PC-3 (cell line): ENCODE results near the gene BEST2. TPM values are rescaled to one million over a fixed set of nuclear protein-coding genes. Genes with fewer than 3 reads are reported as not detected.

Experiments used
- ATAC-seq: fragments of 200-7000 bp; cut with Tn5 transposase; 2 replicates; pipeline ENCODE4 v1.9.1; 2020; ENCODE audit warnings: mild to moderate bottlenecking, moderate library complexity
- BruUV-seq: library from RNA; stranded (reverse); fragments of 400-500 nt; replicated peaks from 2 replicates; lab custom pipeline; 2021; lab: Mats Ljungman, UMichigan
- CTCF ChIA-PET: fragments of 300-600 bp; sonication (Branson Sonifier 250); formaldehyde crosslinking; loops from one replicate; lab custom pipeline; 2022; ENCODE audit warnings: antibody characterized with exemption; lab: Charles Lee
- POLR2A ChIA-PET: fragments of 300-600 bp; sonication (Branson Sonifier 250); formaldehyde crosslinking; loops from one replicate; lab custom pipeline; 2022; ENCODE audit warnings: antibody characterized with exemption; ENCODE audit not compliant: unreplicated experiment; lab: Charles Lee
- DNase-seq: peaks from one replicate; pipeline ENCODE4 v3.0.0-alpha.2; 2015
- H2AFZ ChIP-seq: fragments of 300-600 bp; sonication (generic); 2 replicates; pipeline ENCODE4 v1.6.0; 2016; ENCODE audit warnings: antibody characterized with exemption, low read length
- H3F3A ChIP-seq: fragments of 300-600 bp; sonication (generic); one replicate; pipeline ENCODE4 v1.6.0; 2017; ENCODE audit warnings: antibody characterized with exemption, low read length, control low read depth, mild to moderate bottlenecking; ENCODE audit not compliant: unreplicated experiment
- H3K27ac ChIP-seq: fragments of 300-600 bp; sonication (generic); 2 replicates; pipeline ENCODE4 v1.5.1; 2016; ENCODE audit warnings: mild to moderate bottlenecking, low read length
- H3K27me3 ChIP-seq: fragments of 300-600 bp; sonication (generic); 2 replicates; pipeline ENCODE4 v1.6.1; 2016; ENCODE audit warnings: low read length, mixed read lengths
- H3K36me3 ChIP-seq: fragments of 300-600 bp; sonication (generic); 2 replicates; pipeline ENCODE4 v1.6.1; 2016; ENCODE audit warnings: low read depth, mixed run types, low read length, mixed read lengths
- H3K4me1 ChIP-seq: fragments of 300-600 bp; sonication (generic); 2 replicates; pipeline ENCODE4 v1.5.1; 2016; ENCODE audit warnings: low read length; ENCODE audit not compliant: insufficient read depth
- H3K4me2 ChIP-seq: fragments of 300-600 bp; sonication (generic); 2 replicates; pipeline ENCODE4 v1.6.0; 2016; ENCODE audit warnings: low read length
- H3K4me3 ChIP-seq: fragments of 300-600 bp; sonication (generic); 2 replicates; pipeline ENCODE4 v1.5.1; 2016; ENCODE audit warnings: mild to moderate bottlenecking, low read length, mixed read lengths
- H3K79me2 ChIP-seq: fragments of 300-600 bp; sonication (generic); 2 replicates; pipeline ENCODE4 v1.6.1; 2017; ENCODE audit warnings: low read length, mixed read lengths
- H3K9ac ChIP-seq: fragments of 300-600 bp; sonication (generic); 2 replicates; pipeline ENCODE4 v1.6.0; 2016; ENCODE audit warnings: mild to moderate bottlenecking, low read length
- H3K9me2 ChIP-seq: fragments of 300-600 bp; sonication (generic); replicated peaks from 2 replicates; pipeline ENCODE4 v1.6.1; 2016; ENCODE audit warnings: mixed run types, low read length, mixed read lengths
- H3K9me3 ChIP-seq: fragments of 300-600 bp; sonication (generic); 2 replicates; pipeline ENCODE4 v1.6.1; 2016; ENCODE audit warnings: low read length, mixed read lengths
- H4K20me1 ChIP-seq: fragments of 300-600 bp; sonication (generic); 2 replicates; pipeline ENCODE4 v1.6.1; 2016; ENCODE audit warnings: low read length, mixed read lengths
- CTCF ChIP-seq: fragments of 300-600 bp; sonication (generic); conservative IDR thresholded peaks from 2 replicates; pipeline ENCODE4 v1.5.1; 2017; ENCODE audit warnings: antibody characterized with exemption, low read depth, mild to moderate bottlenecking, low read length
- EZH2 ChIP-seq: fragments of 300-600 bp; sonication (generic); IDR thresholded peaks from one replicate; pipeline ENCODE4 v1.6.1; 2017; ENCODE audit warnings: antibody characterized with exemption, mild to moderate bottlenecking, low read length; ENCODE audit not compliant: unreplicated experiment
- EZH2phosphoT487 ChIP-seq: fragments of 300-600 bp; sonication (generic); IDR thresholded peaks from 2 replicates; pipeline ENCODE4 v1.6.1; 2018; ENCODE audit warnings: mild to moderate bottlenecking, antibody characterized with exemption, low read length, borderline replicate concordance
- intact Hi-C: fragments of 100-400 bp; cut with micrococcal nuclease; formaldehyde crosslinking; loops from 2 replicates; pipeline ENCODE4 v1.9.0; 2023
- total RNA-seq: library from RNA; depleted of rRNA; stranded (reverse); fragments of >200 nt; gene quantifications from 2 replicates; pipeline ENCODE4 v1.2.3, GENCODE V29; 2014

Gene BEST2
- total RNA-seq, 1 experiment from 2014 or later, result 0.07 TPM

- H3K4me1 ChIP-seq, result no peaks in the 10 kb centered on the region
- DNase-seq, result no peak
- intact Hi-C loops, result loop anchor here (1.0 to 5.0 kb wide), 2 partner anchors 37 to 88 kb away; no protein-coding TSS in a partner anchor
- no peaks in the 10 kb centered on the region for H3K9me3 ChIP-seq
- ATAC-seq, result no peak
- TF ChIP-seq CTCF, result no peak
- no peak overlapping the region for H3K4me2 ChIP-seq
- no peak overlapping the region for H2AFZ ChIP-seq
- H3K36me3 ChIP-seq, result peaks cover 8% of the 10 kb centered on the region
- no peaks in the 10 kb centered on the region for H3F3A ChIP-seq
- H3K9me2 ChIP-seq, result no peaks in the 10 kb centered on the region
- CTCF ChIA-PET, result interaction anchor here (0.6 to 0.8 kb wide), 2 partner anchors 43 to 44 kb away, joined by 4 to 11 read pairs; no protein-coding TSS in a partner anchor
- BruUV-seq, result no TSS peak
- POLR2A ChIA-PET, result no interaction called here
- no peak overlapping the region for H3K27ac ChIP-seq
- H4K20me1 ChIP-seq, result no peaks in the 10 kb centered on the region
- H3K4me3 ChIP-seq, result no peak overlapping the region
- no peaks in the 10 kb centered on the region for H3K79me2 ChIP-seq
- H3K27me3 ChIP-seq, result no peaks in the 10 kb centered on the region
- H3K9ac ChIP-seq, result no peak overlapping the region
These were observed 8.1 kb downstream of the BEST2 start for GRCh38 chr19:12759686-12760085.

- no peak for DNase-seq
- no peaks in the 10 kb centered on the region for H3K9me2 ChIP-seq
- TSS peak; percentile 13 for BruUV-seq
These were observed 11.5 kb downstream of the BEST2 start for GRCh38 chr19:12763100-12763499.

More at GRCh38 chr19:12763100-12763499, 11.5 kb downstream of the BEST2 start:
- intact Hi-C loops, result loop anchor here (5.0 kb wide), 1 partner anchor 84 kb away; no protein-coding TSS in a partner anchor
- no peak for ATAC-seq
- Histone ChIP-seq H3K9ac (no peak overlapping the region), H3K27ac (no peak overlapping the region), H3K36me3 (peaks cover 13% of the 10 kb centered on the region), H3K27me3 (no peaks in the 10 kb centered on the region), H4K20me1 (no peaks in the 10 kb centered on the region), H3K4me3 (no peak overlapping the region), H3K79me2 (no peaks in the 10 kb centered on the region), H3F3A (no peaks in the 10 kb centered on the region), H3K4me1 (no peaks in the 10 kb centered on the region), H3K9me3 (no peaks in the 10 kb centered on the region), H2AFZ (no peak overlapping the region), H3K4me2 (no peak overlapping the region)
- POLR2A ChIA-PET, result interaction anchor here (0.6 kb wide), 1 partner anchor 26 kb away, joined by 3 read pairs; the partner anchor contains the start of gene GET3
- CTCF ChIA-PET, result interaction anchor here (0.6 kb wide), 1 partner anchor 118 kb away, joined by 5 read pairs; the partner anchor contains the start of gene DNASE2
- TF ChIP-seq EZH2, result no peak
- no peak for TF ChIP-seq EZH2phosphoT487
- TF ChIP-seq CTCF, result no peak
